Urothelium cell line (cell line): ENCODE measurements around the gene LTBP1.
"Not testable (repeated sequence)": the region's sequence is repeated elsewhere in the genome, so short reads cannot be mapped to it uniquely, and the experiment has no call there.

Source experiments
- DNase-seq: peaks from one replicate; pipeline ENCODE4 v3.0.0; 2011; ENCODE audit warnings: low spot score, mixed read lengths
- FAIRE-seq: peaks from 2 replicates; lab custom pipeline; 2011; peaks lifted over from hg19 to GRCh38; lab: Jason Lieb, UNC

Gene LTBP1

DNA sequence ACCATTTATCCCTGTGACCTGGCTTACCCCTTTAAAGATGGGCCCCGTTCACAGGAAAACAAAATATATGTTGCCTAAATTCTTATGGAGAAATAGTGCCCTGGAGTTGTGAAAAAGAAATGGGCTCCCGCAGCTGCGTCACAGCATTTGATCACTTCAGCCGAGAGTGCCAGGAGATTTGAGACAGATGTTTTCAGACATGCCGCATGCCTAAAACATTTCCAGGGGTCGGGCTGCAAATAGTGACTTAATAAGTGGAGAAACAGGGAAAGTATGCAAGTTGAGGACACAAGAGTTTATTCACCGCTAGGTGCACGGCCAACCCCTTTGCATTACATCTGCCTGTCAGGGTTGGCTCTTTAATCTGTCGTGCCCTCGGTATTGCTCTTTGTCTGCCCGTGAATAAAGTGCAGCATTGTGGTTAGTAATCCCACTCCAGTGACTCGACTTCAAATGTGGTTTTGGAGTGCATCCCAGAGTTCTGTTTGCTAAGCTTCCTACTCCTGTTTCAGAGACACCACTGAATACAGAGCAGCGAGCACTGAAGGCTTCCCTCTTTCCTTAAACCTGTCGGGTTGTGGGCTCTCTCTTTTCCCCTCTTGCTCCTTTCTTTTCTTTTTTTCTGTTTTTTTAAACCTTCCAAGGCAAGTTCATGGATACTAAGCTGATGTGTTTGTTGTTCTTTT, 187.5 kb downstream of the LTBP1 start:
- FAIRE-seq: peak; percentile 58
- DNase-seq: peak; percentile 89

DNA sequence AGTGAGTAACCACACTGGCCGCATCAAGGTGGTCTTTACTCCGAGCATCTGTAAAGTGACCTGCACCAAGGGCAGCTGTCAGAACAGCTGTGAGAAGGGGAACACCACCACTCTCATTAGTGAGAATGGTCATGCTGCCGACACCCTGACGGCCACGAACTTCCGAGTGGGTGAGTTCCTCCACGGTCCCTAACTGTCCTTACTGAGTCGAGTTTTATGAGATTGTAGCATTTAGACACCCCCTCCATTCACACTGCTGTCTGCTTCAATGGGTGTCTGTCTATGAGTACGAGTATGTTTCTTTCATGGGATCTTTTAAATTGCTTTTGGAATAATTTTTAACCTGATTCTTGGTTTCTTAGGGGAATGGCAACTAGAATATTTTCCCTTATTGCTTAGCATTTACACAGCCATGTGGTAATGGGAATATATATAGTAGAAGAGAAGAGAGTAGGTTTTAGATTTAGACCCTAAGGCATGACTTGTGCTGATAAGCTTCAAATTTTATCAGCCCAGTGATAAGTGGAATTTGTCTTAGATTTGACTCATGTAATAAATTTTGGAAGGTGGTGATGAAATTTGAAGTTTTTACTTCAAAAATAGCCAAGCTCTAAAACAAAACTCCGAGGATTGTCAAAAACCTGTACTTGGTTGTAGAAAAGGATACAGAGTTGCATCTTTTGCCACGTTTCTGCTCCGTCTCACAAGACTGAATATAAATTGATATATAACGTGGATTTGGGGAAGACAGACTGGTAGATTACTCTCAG, 188.2 kb downstream of the LTBP1 start:
- FAIRE-seq (no peak), DNase-seq (peak; percentile 33)

DNA sequence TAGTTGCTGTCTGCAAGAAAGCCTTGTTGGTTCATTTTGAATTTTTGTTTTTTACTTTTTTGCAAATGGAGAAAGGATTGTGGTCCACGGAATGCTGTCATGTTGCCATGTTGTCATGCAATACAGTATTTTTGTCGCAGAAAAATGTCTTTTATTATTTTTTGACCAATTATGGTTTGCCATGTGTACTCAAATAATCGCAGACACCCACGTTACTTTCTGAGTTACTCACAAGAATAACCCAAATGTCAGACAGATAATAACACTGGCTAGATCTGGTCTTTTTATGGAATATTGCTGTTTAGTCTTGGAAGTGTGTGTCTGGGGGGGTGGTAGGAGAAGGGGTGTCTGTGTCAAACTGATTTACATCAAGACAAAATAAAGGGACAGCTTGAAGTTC, 188.9 kb downstream of the LTBP1 start:
- DNase-seq: no peak
- FAIRE-seq: no peak

DNA sequence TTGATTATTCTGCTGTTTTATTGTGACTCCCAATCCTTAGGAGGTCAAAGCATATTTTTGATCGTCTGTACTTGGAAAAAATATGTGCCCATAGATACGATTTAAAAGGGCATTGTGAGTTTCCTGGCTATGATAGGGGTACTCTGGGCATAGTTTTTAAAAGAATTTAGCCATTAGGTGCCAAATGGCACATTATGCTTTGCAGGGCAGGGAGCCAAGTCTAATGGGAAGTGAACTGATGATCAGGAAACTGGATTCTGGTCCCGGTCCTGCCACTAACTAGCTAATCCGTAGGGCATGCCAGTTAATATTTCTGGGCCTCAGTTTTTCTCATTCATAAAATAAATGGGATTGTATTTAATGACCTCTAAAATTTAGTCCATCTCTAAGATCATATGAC, 189.3 kb downstream of the LTBP1 start:
- DNase-seq: no peak
- no peak for FAIRE-seq

DNA sequence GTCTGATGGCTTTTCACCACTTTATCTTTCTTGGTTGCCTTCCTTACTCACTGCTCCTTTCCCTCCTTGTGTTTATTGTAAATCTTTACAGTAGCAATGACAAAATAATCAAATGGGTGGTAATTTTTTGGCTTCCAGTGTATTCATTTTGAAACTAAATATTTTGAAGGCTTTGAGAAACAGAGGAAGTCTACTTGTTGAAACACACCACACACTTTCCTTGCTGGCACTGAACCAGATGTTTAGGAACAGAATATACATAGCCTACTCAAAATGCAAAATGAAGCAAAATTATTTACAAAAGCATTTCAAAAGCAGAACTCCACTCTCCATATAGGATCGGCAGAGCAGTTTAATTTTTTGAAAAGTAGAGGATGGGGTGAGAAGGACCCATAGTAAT, 189.8 kb downstream of the LTBP1 start:
- no peak for FAIRE-seq
- no peak for DNase-seq

DNA sequence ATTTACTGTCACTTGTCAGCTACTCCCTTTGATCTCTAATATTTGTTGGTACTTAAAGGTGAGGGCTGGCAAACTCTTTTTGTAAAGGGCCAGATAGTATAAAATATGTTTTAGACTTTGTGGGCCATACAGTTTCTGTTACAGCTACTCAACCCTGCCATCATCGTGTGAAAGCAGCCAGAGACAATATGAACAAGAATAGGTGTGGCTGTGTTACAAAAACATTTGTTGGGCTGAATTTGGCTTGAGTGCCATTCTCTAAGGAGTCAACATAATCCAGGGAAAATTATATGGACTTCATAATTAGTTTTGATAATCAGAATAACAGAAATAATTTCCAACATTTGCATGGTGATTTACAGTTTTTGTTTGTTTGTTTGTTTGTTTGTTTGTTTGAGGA, 190.6 kb downstream of the LTBP1 start:
- FAIRE-seq: no peak
- DNase-seq: no peak

DNA sequence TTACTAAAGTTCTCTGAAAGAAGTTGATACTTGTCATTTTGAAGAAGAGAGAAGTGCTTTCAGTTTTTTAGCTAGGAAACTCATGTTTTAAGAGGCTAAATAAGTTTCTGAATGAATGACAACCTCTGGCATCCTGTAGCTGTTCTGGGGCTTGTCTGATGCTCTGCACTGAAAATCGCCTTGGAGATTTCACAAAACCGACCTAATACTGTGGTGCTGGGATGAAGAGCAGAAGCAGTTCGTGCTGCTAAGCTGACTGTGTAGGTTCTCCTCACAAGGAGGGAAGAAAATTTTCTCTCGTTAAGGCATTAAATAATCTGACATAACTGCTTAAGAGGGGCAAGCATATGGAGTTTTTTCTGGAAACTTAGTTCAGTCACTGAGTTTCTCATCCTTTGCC, 193.2 kb downstream of the LTBP1 start:
- FAIRE-seq: no peak
- DNase-seq: no peak

DNA sequence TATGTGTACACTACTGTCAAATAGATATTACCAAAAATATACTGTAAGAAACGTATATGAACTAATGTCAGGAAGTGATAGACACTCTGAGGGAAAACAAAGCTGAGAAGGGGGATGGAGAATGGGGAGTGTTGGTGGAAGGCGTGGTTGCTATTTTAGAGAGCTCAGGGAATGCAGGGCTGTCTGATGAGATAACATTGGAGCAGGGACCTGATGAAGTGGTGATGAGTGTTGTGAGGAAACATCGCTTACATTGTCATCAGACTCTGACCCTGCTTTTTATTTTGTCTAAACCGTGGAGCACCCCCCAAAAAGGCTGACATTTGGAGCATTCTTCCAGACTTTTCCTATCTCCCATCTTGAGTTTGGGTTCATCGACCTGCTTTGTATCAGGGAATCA, 194.7 kb downstream of the LTBP1 start:
- no peak for FAIRE-seq
- no peak for DNase-seq

DNA sequence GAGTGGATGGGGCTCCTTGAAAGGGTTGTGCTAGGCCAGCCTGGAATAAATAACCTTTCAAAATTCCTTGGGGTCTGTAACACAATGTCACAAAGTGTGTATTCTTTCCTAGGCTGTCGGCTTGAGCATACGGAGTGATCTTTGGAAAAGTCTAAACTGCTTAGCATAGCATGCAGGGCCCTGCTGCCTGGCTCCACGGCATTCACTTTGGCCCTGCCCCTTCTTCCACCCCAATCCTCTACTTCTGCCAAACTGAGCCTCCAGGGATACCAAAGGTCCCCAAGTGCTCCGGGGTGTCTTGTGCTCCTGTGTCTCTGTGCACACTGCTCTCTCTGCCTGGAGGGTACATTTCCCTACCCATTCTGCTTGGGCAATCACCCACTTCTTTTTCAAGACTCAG, 196.1 kb downstream of the LTBP1 start:
- DNase-seq (no peak), FAIRE-seq (no peak)

DNA sequence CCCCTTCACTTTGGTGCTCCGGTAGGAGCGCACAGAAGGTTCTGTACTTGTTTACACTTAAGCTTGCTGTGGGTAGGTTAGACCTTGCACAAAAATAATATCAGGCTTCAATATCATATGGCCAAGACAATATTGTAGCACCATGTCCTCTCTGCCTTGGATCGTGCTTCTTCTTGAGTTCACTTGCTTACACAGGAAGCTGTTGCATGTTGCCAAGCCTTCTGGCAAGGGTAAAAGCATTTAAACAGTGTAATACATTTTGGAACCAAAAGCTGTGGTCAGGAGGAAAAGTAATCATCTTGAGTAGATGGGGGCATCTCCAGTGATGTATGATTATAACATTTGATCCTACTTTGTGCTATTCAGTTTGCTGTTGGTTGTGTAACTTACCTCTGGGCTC, 197.5 kb downstream of the LTBP1 start:
- DNase-seq (no peak), FAIRE-seq (no peak)

DNA sequence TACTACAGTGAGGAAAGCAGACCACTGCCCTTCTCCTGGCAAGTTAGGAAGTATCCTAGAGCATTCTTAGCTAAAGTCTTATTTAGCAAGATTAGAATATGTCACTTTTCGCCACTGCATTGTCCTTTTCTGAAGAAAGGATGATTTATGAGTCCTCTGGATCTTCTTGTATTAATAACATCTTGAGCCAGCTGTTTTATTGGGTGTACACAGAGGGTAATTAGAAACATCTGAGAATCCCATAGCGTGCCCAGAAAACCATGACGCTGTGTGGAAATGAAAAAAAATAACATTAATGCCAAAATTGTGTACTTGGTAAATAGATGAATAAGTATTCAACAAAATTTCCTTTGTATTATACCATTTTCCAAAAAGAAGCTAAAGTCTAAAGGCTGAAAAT, 198.7 kb downstream of the LTBP1 start:
- no peak for DNase-seq
- no peak for FAIRE-seq

DNA sequence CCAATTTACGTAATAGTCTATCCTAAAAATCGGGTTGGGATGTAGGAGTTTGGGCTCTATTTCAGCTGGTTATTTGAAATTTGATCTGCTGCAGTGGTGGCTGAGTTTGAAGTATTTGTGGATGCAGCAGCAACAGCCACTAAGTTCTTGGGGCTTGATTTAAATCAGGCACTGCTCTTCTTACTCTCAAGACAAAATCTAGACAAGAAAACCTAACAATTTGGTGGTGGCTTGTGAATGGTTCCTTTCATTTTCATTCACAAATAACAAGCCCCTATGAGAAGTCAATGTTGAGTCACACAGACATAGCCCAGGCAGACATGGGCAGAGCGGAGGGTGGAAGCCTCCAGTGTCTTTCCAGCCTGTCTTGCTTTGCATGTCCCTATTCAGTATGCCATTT, 199.3 kb downstream of the LTBP1 start:
- no peak for FAIRE-seq

DNA sequence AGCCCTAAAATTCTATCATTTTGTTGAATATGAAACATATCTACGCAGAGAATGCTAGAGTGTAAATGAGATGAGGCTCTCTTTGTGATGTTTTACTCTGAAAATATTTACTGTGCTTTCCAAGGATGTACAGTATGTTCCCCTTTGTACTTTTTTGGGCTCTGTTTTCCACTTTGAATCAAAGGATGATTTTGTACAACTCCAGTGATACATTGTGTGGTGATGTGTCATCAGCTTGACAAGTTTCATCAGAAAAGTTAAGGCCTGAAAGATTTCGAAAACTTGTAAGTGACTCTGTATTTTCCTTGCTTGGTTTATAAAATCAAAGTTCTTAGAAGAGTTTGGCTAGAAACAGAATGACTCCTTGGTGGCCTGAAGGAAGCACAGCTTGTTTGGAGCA, 206.3 kb downstream of the LTBP1 start:
- DNase-seq (no peak), FAIRE-seq (no peak)

More for the DNA sequence above, 199.3 kb downstream of the LTBP1 start:
- DNase-seq: no peak

DNA sequence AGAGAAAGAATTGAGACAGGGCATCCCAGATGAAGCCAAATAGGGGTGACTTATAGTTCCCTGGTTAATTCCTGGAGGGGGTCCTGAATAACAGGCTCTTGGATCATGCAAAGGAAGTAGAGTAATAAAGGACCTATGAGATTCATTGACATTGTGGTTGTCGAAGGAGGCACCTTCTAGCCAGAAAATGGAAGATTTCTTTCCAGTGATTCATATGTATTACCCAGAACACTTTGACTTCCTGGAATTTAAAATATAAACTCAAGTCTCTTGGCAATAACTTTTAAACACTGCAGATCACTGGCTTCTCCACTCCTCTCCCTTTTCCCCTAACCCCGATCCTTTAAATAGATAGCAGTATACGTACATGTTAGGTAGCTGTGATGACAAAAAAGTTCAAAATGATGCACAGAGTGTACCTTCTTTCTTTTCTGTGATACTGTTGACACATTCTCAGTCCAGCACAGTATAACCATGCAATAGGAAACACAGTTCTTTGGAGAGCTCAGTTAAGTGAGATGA, 211.8 kb downstream of the LTBP1 start:
- FAIRE-seq: peak; percentile 13
- peak; percentile 39 for DNase-seq

DNA sequence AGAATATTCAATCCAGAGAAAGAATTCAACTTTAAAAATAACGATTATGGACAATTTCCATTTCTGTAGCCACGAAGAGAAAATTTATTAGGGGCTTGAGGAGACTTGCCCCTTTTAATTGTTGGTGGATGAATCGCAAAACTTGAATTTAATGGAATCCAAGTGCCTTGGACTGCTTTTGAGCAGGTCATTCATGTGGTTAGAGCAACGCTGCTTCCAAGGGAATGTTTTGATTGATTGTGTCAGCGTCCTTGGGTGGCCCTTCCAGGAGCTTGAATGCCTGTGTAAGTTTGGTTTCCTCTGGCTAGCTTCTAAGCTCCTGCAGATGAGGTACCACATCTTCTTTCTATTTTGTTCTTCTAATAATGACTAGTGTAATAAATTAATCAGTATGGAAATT, 213.4 kb downstream of the LTBP1 start:
- DNase-seq (no peak), FAIRE-seq (no peak)

DNA sequence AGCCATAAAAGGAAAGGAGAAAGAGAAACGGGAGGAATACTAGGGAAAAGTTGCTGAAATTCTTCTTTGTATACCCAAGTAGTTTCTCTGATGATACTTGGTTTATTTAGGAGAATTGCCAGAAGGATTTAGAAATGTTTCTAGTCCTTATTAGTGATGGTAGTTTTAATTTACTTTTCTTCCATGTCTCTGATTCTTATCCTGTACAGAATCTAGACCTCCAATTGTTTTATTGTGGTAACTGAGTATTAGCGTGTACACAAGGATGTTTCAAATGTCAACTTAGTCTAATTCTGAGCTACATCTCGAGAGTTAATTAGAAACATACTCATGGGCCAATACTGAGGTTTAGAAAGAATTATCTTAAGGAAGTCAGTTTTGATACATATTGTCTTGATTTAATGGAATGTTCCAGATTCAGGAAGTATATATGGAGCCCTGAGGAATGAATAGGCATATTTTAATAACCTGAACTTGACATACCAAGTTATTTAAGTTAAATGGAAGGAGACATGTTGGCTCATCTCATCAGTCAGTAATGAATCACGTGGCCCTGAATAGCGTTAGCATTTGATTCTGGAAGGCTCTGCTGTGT, 219.6 kb downstream of the LTBP1 start:
- DNase-seq (no peak), FAIRE-seq (no peak)

DNA sequence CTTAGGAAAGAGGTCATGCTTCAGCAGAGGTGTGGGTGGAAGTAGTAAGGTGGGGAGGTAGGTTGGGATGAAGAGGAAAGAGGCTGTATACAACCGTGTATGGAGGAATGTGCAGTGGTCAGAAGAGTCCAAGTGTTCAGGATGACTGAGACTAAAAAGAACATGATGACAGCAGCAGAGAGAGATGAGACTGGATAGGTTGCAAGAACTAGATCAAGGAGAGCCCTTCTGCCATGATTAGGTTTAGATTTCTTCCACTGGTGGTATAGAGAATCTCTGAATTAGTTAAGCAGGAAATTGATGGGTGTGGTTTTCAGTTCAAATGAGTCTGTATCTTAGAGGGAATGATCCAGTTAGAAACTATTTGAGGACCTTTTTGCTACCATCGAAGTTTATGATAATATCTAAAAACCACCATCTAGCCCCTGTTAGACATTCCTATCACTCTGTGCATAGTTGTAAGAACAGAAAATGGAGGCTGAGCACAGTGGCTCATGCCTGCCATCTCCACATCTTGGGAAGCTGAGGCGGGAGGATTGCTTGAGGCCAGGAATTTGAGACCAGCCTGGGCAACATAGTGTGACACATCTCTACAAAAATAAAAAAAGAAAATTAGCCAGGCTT, 221.0 kb downstream of the LTBP1 start:
- FAIRE-seq: no peak

DNA sequence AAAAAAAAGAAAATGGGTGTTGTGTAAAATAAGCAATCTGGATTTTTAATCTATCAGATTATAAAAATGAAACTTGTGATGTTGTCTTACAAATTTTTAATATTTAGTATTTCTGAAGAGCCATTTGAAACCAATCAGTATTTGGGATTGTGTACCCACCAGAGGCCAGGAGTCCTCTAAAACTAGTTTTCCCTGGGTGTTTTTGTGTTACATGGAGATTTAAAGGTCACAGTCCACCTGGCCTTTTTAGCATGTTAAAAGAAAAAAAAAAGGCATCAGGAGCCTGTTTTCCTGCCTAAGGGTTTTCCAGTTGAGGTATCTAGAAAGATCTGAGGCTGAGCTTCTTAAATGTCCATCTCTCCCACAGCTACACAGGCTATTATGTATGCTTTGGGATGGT, 221.7 kb downstream of the LTBP1 start:
- FAIRE-seq (no peak), DNase-seq (no peak)

More for the DNA sequence above, 221.0 kb downstream of the LTBP1 start:
- DNase-seq: no peak

DNA sequence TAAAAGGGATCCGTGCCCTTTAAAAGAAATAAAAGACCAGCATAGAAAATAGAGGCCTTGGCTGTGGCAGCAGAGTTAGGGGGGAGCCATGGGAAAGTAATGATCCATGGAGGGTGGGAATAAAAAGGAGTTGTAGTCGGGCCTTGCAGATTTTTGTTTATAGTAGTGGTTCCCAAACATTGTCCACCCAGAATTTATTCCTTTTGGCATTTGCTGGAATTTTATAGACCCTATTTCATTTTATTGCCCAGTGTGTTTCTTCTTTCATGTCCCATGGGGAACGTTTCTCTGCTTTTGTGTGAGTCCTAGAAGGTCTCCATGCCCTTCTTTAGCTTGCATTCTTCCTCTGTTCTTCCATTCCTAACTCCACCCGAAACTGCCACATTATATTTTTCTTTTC, 222.2 kb downstream of the LTBP1 start:
- FAIRE-seq (no peak), DNase-seq (no peak)

DNA sequence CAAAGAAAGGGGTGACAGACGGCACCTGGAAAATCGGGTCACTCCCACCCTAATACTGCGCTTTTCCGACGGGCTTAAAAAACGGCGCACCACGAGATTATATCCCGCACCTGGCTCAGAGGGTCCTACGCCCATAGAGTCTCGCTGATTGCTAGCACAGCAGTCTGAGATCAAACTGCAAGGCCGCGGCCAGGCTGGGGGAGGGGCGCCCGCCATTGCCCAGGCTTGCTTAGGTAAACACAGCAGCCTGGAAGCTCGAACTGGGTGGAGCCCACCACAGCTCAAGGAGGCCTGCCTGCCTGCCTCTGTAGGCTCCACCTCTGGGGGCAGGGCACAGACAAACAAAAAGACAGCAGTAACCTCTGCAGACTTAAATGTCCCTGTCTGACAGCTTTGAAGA, 223.5 kb downstream of the LTBP1 start:
- FAIRE-seq, DNase-seq: not testable (repeated sequence)

DNA sequence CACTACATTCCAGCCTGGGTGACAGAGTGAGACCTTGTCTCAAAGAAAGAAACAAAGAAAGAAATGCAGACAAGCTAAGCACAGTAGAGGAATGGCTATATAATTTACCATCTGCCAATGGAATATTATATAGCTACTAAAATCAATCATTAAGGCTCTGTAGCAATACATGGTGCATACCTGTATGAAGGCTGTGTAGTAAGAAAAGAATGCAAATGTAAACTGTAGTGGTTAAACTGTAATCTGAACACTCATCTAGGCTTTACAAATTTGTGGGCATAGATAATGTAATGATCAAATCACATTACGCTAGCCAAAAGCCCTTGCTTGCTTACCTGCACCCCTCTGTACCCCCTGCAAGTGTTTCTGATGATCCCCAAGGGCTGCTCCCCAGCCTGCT, 230.9 kb downstream of the LTBP1 start:
- DNase-seq: no peak
- no peak for FAIRE-seq
